Liver (tissue), 3 donors: ENCODE data around the gene FMR1.

Source experiments
- EGR1 ChIP-seq, 2 donors: IDR thresholded peaks; 2 replicates each; pipeline ENCODE4 v1.6.1; 2016 to 2018; ENCODE audit warnings: antibody characterized with exemption in 2 of 2, low read depth in 2 of 2
- GABPA ChIP-seq, 2 donors: IDR thresholded peaks in 1 of 2; conservative IDR thresholded peaks in 1 of 2; 2 replicates each; pipeline ENCODE4 v1.6.1; 2016; ENCODE audit warnings: antibody characterized with exemption in 2 of 2, mild to moderate bottlenecking in 1 of 2, moderate library complexity in 1 of 2
- HNF4G ChIP-seq: IDR thresholded peaks from 2 replicates; pipeline ENCODE4 v1.6.1; 2016; ENCODE audit warnings: antibody characterized with exemption
- RAD21 ChIP-seq, 2 donors: IDR thresholded peaks; 2 replicates each; pipeline ENCODE4 v1.6.1; 2016; ENCODE audit warnings: antibody characterized with exemption in 2 of 2, mild to moderate bottlenecking in 2 of 2
- REST ChIP-seq: IDR thresholded peaks from 2 replicates; pipeline ENCODE4 v1.6.1; 2016; ENCODE audit warnings: antibody characterized with exemption, mild to moderate bottlenecking
- SP1 ChIP-seq: IDR thresholded peaks from 2 replicates; pipeline ENCODE4 v1.6.1; 2018; ENCODE audit warnings: antibody characterized with exemption, mild to moderate bottlenecking
- TAF1 ChIP-seq: conservative IDR thresholded peaks from 2 replicates; pipeline ENCODE4 v1.6.1; 2016; ENCODE audit warnings: antibody characterized with exemption, mild to moderate bottlenecking
- YY1 ChIP-seq: IDR thresholded peaks from 2 replicates; pipeline ENCODE4 v1.6.1; 2016; ENCODE audit warnings: antibody characterized with exemption, mild to moderate bottlenecking
- ZBTB33 ChIP-seq: IDR thresholded peaks from 2 replicates; pipeline ENCODE4 v1.6.1; 2016; ENCODE audit warnings: antibody characterized with exemption
- TF ChIP-seq, protein P1 (sequence below): fragments of 150-350 bp; IDR thresholded peaks from 2 replicates; pipeline ENCODE4 v1.5.1; 2017; ENCODE audit warnings: improper control_type of control experiment, low read depth, low read length; ENCODE audit not compliant: missing input control
- TF ChIP-seq, protein P2 (sequence below): IDR thresholded peaks from 2 replicates; pipeline ENCODE4 v1.6.1; 2016; ENCODE audit warnings: antibody characterized with exemption
- TF ChIP-seq, protein P3 (sequence below): IDR thresholded peaks from 2 replicates; pipeline ENCODE4 v1.6.1; 2016; ENCODE audit warnings: antibody characterized with exemption
- donor health status: healthy.
- donor health status: healthy.

- no peak for TF ChIP-seq SP1
- no peak for TF ChIP-seq GABPA (IDR thresholded peaks at IDR 0.05 in 1 of 2, conservative IDR thresholded peaks at IDR 0.05 in 1 of 2)
- no peak for TF ChIP-seq TAF1
- TF ChIP-seq, protein P1, sequence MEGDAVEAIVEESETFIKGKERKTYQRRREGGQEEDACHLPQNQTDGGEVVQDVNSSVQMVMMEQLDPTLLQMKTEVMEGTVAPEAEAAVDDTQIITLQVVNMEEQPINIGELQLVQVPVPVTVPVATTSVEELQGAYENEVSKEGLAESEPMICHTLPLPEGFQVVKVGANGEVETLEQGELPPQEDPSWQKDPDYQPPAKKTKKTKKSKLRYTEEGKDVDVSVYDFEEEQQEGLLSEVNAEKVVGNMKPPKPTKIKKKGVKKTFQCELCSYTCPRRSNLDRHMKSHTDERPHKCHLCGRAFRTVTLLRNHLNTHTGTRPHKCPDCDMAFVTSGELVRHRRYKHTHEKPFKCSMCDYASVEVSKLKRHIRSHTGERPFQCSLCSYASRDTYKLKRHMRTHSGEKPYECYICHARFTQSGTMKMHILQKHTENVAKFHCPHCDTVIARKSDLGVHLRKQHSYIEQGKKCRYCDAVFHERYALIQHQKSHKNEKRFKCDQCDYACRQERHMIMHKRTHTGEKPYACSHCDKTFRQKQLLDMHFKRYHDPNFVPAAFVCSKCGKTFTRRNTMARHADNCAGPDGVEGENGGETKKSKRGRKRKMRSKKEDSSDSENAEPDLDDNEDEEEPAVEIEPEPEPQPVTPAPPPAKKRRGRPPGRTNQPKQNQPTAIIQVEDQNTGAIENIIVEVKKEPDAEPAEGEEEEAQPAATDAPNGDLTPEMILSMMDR: no peak
- TF ChIP-seq ZBTB33: no peak
- no peak for TF ChIP-seq YY1
- TF ChIP-seq RAD21 (IDR thresholded peaks at IDR 0.05): no peak
- TF ChIP-seq, protein P2, sequence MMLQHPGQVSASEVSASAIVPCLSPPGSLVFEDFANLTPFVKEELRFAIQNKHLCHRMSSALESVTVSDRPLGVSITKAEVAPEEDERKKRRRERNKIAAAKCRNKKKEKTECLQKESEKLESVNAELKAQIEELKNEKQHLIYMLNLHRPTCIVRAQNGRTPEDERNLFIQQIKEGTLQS: no peak
- no peak for TF ChIP-seq EGR1 (IDR thresholded peaks at IDR 0.05; ENCODE audit: low read depth in 2 of 2)
- TF ChIP-seq REST: no peak
- TF ChIP-seq, protein P3, sequence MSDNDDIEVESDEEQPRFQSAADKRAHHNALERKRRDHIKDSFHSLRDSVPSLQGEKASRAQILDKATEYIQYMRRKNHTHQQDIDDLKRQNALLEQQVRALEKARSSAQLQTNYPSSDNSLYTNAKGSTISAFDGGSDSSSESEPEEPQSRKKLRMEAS: no peak
- no peak for TF ChIP-seq HNF4G
Measured at GRCh38 chrX:147891896-147892295, 19.8 kb upstream of the FMR1 start.
